MM.1S (cell line): Measurements from ENCODE around the gene NSMF.

Experiments used
- DNase-seq: peaks from one replicate; pipeline ENCODE4 v3.0.0-alpha.2; 2015
- H2AFZ ChIP-seq: fragments of 300-600 bp; sonication (generic); 2 replicates; pipeline ENCODE4 v1.6.0; 2016; ENCODE audit warnings: antibody characterized with exemption, low read length
- H3F3A ChIP-seq: fragments of 300-600 bp; sonication (generic); 2 replicates; pipeline ENCODE4 v1.6.1; 2016; ENCODE audit warnings: mild to moderate bottlenecking, antibody characterized with exemption, low read length, moderate library complexity, mixed read lengths; ENCODE audit not compliant: insufficient read depth
- H3K27ac ChIP-seq: fragments of 300-600 bp; sonication (generic); 2 replicates; pipeline ENCODE4 v1.5.1; 2016; ENCODE audit warnings: mild to moderate bottlenecking, low read length
- H3K27me3 ChIP-seq: fragments of 300-600 bp; sonication (generic); replicated peaks from 2 replicates; pipeline ENCODE4 v1.6.0; 2016; ENCODE audit warnings: low read length; ENCODE audit not compliant: insufficient read depth
- H3K36me3 ChIP-seq: fragments of 300-600 bp; sonication (generic); replicated peaks from 2 replicates; pipeline ENCODE4 v1.6.1; 2016; ENCODE audit warnings: mild to moderate bottlenecking, low read length, mixed read lengths; ENCODE audit not compliant: insufficient read depth
- H3K4me1 ChIP-seq: fragments of 300-600 bp; sonication (generic); 2 replicates; pipeline ENCODE4 v1.6.1; 2016; ENCODE audit warnings: low read length, mixed read lengths
- H3K4me2 ChIP-seq: fragments of 300-600 bp; sonication (generic); 2 replicates; pipeline ENCODE4 v1.6.0; 2016; ENCODE audit warnings: low read depth, low read length
- H3K4me3 ChIP-seq: fragments of 300-600 bp; sonication (generic); 2 replicates; pipeline ENCODE4 v1.5.1; 2016; ENCODE audit warnings: low read length, mixed read lengths
- H3K79me2 ChIP-seq: fragments of 300-600 bp; sonication (generic); 2 replicates; pipeline ENCODE4 v1.6.1; 2016; ENCODE audit warnings: mixed run types, low read length, mixed read lengths
- H3K9ac ChIP-seq: fragments of 300-600 bp; sonication (generic); 2 replicates; pipeline ENCODE4 v1.6.1; 2016; ENCODE audit warnings: low read length, mixed read lengths
- H3K9me2 ChIP-seq: fragments of 300-600 bp; sonication (generic); replicated peaks from 2 replicates; pipeline ENCODE4 v1.6.1; 2016; ENCODE audit warnings: mild to moderate bottlenecking, low read length, mixed read lengths; ENCODE audit not compliant: insufficient read depth
- H3K9me3 ChIP-seq: fragments of 300-600 bp; sonication (generic); replicated peaks from 2 replicates; pipeline ENCODE4 v1.6.1; 2016; ENCODE audit warnings: mild to moderate bottlenecking, low read length, mixed read lengths; ENCODE audit not compliant: insufficient read depth
- H4K20me1 ChIP-seq: fragments of 300-600 bp; sonication (generic); 2 replicates; pipeline ENCODE4 v1.6.1; 2016; ENCODE audit warnings: mild to moderate bottlenecking, low read length, moderate library complexity, mixed read lengths; ENCODE audit not compliant: insufficient read depth
- EZH2 ChIP-seq: fragments of 300-600 bp; sonication (generic); optimal IDR thresholded peaks from 2 replicates; pipeline ENCODE3; 2017; ENCODE audit warnings: low read depth, mild to moderate bottlenecking, antibody characterized with exemption, low read length, mixed read lengths
- EZH2phosphoT487 ChIP-seq: fragments of 300-600 bp; sonication (generic); IDR thresholded peaks from 2 replicates; pipeline ENCODE4 v1.6.1; 2018; ENCODE audit warnings: antibody characterized with exemption, low read length
- TF ChIP-seq, protein P1 (sequence below): fragments of 300-600 bp; sonication (generic); IDR thresholded peaks from 2 replicates; pipeline ENCODE4 v1.5.1; 2016; ENCODE audit warnings: antibody characterized with exemption, low read length, mixed read lengths

Gene NSMF

DNA sequence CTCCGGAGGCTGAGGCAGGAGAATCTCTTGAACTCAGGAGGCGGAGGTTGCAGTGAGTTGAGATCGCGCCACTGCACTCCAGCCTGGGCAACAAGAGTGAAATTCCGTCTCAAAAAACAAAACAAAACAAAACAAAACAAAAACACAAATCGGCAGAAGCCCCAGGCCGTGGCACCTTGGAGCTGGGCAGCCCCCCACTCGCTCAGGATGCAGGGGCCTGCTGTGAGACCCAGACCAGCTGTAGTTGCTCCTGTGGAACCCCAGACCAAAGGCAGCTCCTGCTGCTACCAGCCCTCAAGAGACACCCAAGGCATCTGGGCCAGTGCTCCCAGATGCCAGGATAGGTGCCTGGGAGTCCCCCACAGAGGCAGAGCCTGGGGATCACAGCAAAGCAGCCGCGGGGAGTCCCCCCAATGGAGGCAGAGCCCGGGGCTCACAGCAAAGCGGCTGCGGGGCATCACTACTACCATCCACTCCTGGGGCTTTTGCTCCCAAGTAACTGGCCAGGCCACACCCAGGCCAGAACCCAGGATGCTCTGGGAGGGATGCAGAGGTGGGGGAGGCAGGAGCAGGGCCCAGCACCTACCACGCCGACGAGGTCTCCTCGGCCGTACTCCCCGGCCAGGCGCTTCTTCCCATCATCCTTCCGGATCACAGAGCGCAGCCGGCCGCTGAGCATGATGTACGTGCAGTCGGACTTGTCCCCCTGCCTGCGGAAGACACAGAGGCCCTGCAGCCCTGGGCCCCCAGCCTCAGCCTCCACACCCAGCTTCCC, 37.7 kb upstream of the NSMF start:
- H2AFZ ChIP-seq = no peak overlapping the region
- H3K36me3 ChIP-seq = no peaks in the 10 kb centered on the region
- peaks cover 56% of the 10 kb centered on the region for H3K27me3 ChIP-seq
- H3K9me3 ChIP-seq = no peaks in the 10 kb centered on the region
- no peak for TF ChIP-seq EZH2phosphoT487
- no peak overlapping the region for H3K9ac ChIP-seq
- H3K79me2 ChIP-seq = no peaks in the 10 kb centered on the region
- H4K20me1 ChIP-seq = no peaks in the 10 kb centered on the region
- no peak overlapping the region for H3K4me3 ChIP-seq
- H3K4me1 ChIP-seq = no peaks in the 10 kb centered on the region
- H3K4me2 ChIP-seq = no peak overlapping the region
- no peak for DNase-seq
- no peaks in the 10 kb centered on the region for H3K9me2 ChIP-seq
- H3F3A ChIP-seq = no peaks in the 10 kb centered on the region
- no peak overlapping the region for H3K27ac ChIP-seq

DNA sequence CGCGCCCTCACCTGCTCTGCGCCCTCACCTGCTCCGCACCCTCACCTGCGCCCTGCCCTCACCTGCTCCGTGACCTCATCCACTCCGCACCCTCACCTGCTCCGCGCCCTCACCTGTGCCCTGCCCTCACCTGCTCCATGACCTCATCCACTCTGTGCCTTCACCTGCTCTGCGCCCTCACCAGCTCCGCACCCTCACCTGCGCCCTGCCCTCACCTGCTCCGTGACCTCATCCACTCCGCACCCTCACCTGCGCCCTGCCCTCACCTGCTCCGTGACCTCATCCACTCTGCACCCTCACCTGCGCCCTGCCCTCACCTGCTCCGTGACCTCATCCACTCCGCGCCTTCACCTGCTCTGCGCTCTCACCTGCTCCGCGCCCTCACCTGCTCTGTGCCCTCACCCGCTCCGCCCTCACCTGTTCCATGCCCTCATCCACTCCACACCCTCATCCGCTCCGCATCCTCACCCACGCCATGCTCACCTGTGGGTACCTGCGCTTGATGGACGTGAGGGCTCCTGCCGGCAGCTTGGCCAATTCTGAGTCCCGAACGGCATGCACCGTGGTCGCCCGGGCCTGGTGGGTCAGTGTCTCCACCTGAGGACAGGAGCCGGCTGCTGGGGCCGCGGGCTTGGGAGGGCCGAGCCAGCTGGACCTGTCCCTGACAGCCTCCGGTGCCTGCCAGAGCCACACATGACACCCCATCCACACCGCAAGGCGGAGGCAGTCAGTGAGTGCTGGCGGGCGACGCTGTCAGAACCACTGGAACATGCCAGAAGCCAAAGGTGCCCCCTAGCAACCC, 35.6 kb upstream of the NSMF start:
- no peaks in the 10 kb centered on the region for H4K20me1 ChIP-seq
- H2AFZ ChIP-seq = no peak overlapping the region
- H3K4me3 ChIP-seq = no peak overlapping the region
- no peaks in the 10 kb centered on the region for H3K9me2 ChIP-seq
- peaks cover 57% of the 10 kb centered on the region for H3K27me3 ChIP-seq
- DNase-seq = no peak
- peaks cover 10% of the 10 kb centered on the region; the same call in 1 of the 2 replicates for H3F3A ChIP-seq
- no peak overlapping the region for H3K4me2 ChIP-seq
- no peak for TF ChIP-seq EZH2
- no peak for TF ChIP-seq EZH2phosphoT487
- TF ChIP-seq, protein P1, sequence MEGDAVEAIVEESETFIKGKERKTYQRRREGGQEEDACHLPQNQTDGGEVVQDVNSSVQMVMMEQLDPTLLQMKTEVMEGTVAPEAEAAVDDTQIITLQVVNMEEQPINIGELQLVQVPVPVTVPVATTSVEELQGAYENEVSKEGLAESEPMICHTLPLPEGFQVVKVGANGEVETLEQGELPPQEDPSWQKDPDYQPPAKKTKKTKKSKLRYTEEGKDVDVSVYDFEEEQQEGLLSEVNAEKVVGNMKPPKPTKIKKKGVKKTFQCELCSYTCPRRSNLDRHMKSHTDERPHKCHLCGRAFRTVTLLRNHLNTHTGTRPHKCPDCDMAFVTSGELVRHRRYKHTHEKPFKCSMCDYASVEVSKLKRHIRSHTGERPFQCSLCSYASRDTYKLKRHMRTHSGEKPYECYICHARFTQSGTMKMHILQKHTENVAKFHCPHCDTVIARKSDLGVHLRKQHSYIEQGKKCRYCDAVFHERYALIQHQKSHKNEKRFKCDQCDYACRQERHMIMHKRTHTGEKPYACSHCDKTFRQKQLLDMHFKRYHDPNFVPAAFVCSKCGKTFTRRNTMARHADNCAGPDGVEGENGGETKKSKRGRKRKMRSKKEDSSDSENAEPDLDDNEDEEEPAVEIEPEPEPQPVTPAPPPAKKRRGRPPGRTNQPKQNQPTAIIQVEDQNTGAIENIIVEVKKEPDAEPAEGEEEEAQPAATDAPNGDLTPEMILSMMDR = no peak
- H3K27ac ChIP-seq = no peak overlapping the region
- no peak overlapping the region for H3K9ac ChIP-seq
- H3K79me2 ChIP-seq = no peaks in the 10 kb centered on the region
- H3K36me3 ChIP-seq = no peaks in the 10 kb centered on the region
- no peaks in the 10 kb centered on the region for H3K9me3 ChIP-seq
- peaks cover 17% of the 10 kb centered on the region; the same call in 1 of the 2 replicates for H3K4me1 ChIP-seq

DNA sequence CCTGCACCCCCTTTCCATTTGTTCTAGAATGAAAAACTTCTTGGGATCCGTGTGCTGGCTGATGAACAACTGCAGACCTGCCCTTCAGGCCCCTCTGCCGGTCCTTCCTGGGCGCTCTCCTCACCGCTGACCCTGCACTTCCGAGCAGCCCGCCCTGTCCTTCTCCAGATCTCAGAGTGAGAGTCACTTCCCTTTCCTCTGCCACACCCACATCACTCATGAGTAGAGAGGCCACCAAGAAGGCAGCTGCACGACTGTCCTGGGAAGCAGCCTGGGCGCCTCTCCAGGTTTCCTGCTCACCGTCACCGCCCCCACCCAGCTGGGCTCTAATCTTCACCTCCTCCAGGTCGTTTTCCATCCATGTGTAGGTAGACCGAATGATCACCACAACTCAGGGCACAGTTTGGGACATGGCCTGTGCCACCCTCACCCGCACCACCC, 35.0 kb upstream of the NSMF start:
- Histone ChIP-seq H4K20me1 (no peaks in the 10 kb centered on the region), H3K27me3 (peaks cover 58% of the 10 kb centered on the region), H3K36me3 (no peaks in the 10 kb centered on the region), H3K9me2 (no peaks in the 10 kb centered on the region), H3K9me3 (no peaks in the 10 kb centered on the region), H3K79me2 (no peaks in the 10 kb centered on the region), H3K27ac (no peak overlapping the region), H3K4me3 (no peak overlapping the region), H3K4me1 (peaks cover 18% of the 10 kb centered on the region; the same call in 1 of the 2 replicates), H2AFZ (no peak overlapping the region), H3K9ac (no peak overlapping the region), H3F3A (peaks cover 10% of the 10 kb centered on the region; the same call in 1 of the 2 replicates), H3K4me2 (no peak overlapping the region)
- TF ChIP-seq EZH2 (no peak), EZH2phosphoT487 (no peak)
- TF ChIP-seq, protein P1 = no peak
- DNase-seq = no peak
